GM21619 (cell line): ENCODE measurements around the gene APOB.

Experiments
- ATAC-seq: cut with Tn5 transposase; IDR thresholded peaks from one replicate; pipeline ENCODE4 v1.9.1; 2021; ENCODE audit not compliant: unreplicated experiment

The APOB gene, protein sequence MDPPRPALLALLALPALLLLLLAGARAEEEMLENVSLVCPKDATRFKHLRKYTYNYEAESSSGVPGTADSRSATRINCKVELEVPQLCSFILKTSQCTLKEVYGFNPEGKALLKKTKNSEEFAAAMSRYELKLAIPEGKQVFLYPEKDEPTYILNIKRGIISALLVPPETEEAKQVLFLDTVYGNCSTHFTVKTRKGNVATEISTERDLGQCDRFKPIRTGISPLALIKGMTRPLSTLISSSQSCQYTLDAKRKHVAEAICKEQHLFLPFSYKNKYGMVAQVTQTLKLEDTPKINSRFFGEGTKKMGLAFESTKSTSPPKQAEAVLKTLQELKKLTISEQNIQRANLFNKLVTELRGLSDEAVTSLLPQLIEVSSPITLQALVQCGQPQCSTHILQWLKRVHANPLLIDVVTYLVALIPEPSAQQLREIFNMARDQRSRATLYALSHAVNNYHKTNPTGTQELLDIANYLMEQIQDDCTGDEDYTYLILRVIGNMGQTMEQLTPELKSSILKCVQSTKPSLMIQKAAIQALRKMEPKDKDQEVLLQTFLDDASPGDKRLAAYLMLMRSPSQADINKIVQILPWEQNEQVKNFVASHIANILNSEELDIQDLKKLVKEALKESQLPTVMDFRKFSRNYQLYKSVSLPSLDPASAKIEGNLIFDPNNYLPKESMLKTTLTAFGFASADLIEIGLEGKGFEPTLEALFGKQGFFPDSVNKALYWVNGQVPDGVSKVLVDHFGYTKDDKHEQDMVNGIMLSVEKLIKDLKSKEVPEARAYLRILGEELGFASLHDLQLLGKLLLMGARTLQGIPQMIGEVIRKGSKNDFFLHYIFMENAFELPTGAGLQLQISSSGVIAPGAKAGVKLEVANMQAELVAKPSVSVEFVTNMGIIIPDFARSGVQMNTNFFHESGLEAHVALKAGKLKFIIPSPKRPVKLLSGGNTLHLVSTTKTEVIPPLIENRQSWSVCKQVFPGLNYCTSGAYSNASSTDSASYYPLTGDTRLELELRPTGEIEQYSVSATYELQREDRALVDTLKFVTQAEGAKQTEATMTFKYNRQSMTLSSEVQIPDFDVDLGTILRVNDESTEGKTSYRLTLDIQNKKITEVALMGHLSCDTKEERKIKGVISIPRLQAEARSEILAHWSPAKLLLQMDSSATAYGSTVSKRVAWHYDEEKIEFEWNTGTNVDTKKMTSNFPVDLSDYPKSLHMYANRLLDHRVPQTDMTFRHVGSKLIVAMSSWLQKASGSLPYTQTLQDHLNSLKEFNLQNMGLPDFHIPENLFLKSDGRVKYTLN (N-terminal part only)

DNA sequence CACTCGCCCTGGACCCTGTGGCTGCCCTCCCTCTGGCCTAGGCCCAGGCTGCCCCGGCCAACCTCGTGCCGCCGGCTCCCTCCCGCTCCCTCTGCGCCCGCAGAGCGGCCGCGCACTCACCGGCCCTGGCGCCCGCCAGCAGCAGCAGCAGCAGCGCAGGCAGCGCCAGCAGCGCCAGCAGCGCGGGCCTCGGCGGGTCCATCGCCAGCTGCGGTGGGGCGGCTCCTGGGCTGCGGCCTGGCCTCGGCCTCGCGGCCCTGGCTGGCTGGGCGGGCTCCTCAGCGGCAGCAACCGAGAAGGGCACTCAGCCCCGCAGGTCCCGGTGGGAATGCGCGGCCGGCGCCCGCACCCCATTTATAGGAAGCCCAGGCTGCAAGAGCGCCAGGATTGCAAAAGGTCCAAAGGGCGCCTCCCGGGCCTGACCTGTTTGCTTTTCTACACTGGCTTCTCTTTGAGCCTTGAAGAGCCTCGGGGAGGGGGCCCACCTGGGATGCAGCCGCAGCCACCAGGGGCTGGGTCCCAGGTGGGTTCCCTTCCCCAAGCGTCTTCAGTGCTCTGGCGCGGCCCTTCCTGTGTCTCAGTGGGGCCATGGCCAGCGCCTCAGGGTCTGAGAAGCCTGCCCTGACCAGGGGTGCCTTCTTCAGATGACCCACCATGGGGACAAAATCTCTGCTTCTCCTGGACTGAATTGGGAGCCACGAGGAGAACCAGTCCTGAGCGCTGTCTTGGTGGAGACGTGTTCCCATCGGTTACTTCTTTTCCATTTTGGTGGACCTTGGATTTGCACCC, at the start of gene APOB:
APOB (minus strand) TSS at position 330 of the 789 bp plus-strand sequence; CDS start at position 202, 128 bp downstream.
- no peak for ATAC-seq

GRCh38 chr2:21092308-21092869, 48.5 kb upstream of the APOB start:
- ATAC-seq: no peak

DNA sequence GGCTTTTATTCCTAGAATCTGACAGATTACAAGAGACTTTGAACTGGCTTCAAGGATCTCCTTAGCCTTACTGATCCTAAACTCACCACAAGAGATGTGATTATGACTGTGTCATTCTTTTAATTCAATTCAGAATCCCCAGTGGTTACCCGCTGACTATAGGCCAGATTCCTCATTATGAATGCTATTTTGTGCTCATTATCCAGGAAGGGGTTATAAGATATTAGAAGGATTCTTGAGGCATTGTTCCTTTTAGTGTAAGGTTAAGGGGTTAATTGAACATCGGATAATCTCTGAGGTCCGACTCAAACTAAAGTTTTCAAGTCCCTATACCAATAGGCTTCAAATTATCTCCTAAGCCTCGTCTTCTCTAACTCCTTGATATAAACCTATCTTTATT, 40.5 kb upstream of the APOB start:
- no peak for ATAC-seq

DNA sequence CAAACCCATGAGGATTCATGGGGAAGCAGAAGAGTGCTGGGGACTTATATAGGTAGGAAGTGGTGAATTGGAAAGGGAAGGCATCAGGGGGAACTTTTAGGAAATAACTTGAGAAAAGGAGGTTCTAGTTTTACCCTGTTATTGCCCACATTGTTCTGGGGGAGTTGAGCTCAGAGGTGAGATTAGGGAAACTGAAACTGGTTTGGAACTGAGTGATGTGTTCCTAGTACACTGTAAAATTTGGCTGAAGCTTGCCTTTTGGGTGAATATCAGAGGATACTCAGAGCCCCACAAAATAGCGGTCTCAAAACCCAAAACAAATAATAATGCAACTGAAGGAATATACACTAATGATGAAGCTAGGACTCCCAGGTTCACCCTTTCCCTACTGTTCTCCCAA, 39.6 kb upstream of the APOB start:
- ATAC-seq: no peak

DNA sequence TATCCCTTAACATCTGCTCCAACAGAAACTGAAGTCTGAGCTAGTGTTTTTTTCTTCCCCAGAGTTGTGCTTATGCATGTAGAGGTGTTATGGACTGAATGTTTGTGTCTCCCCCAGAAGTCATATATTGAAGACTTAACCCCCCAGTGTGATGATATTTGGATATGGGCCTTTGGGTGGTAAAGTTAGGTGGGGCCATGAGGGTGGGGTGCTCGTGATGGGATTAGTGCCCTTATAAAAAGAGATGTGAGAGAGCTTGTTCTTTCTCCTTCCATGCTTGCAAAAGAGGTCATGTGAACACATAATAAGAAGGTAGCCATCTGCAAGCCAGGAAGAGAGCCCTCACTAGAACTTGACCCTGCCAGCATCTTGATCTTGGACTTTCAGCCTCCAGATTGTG, 34.4 kb upstream of the APOB start:
- no peak for ATAC-seq

DNA sequence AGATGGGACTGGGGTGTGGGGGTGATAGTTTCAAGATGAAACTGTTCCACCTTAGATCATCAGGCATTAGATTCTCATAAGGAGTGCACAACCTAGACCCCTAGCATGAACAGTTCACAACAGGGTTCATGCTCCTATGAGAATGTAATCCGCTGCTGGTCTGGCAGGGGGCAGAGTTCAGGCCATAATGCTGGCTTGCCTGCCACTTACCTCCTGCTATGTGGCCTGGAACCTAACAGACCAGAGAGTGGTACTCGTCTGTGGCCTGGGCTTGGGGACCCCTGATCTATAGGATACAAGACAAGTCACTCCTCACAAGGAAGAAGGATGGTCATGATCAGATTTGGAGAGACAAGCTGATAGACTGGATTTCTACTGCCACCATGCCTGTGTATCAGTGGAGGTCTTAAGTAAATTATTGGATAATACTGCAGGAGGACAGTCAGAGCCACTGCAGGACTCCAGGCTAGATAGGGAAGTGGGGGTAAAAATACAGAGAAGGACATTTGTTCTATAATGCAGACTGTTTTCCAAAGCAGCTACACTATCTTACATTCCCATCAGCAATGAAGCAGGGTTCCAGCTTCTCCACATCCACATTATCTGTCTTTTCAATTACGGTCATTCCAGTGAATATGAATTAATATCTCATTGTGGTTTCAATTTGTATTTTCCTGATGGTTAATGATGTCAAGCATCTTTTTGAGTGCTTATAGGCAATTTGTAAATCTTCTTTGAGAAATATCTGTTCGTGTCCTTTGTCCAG, 28.8 kb upstream of the APOB start:
- no peak for ATAC-seq

GRCh38 chr2:21070341-21071257, 26.7 kb upstream of the APOB start:
- ATAC-seq: no peak

DNA sequence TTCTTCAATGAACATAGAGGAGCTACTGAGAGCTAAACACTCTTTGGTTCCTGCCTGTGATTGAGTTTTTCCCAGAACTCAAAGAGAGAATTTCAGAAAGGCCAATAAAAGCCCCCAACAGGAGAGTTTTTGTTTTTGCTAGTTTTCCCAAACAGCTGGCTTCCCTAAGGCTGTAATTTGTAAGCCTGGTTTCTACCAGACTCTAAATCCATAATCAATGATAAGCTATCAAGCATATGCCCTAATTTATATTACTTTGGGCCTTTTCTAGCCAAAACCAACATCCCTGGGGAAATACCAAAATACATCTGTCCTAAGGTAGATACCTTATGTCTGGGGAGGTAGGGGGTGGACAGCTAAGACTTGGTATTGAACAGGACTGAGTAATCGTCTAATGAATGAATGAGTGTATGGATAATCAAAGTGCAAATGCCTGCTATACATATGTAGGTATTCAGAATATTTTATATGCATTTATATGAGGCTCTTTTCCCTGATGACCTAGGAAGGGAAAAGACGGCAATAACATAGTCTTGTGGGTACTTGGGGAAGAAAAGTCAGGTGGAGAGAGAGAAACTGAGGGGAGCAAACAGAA, 26.0 kb upstream of the APOB start:
- no peak for ATAC-seq

GRCh38 chr2:21067859-21068537, 24.1 kb upstream of the APOB start:
- no peak for ATAC-seq

GRCh38 chr2:21067125-21067524, 23.3 kb upstream of the APOB start:
- no peak for ATAC-seq

DNA sequence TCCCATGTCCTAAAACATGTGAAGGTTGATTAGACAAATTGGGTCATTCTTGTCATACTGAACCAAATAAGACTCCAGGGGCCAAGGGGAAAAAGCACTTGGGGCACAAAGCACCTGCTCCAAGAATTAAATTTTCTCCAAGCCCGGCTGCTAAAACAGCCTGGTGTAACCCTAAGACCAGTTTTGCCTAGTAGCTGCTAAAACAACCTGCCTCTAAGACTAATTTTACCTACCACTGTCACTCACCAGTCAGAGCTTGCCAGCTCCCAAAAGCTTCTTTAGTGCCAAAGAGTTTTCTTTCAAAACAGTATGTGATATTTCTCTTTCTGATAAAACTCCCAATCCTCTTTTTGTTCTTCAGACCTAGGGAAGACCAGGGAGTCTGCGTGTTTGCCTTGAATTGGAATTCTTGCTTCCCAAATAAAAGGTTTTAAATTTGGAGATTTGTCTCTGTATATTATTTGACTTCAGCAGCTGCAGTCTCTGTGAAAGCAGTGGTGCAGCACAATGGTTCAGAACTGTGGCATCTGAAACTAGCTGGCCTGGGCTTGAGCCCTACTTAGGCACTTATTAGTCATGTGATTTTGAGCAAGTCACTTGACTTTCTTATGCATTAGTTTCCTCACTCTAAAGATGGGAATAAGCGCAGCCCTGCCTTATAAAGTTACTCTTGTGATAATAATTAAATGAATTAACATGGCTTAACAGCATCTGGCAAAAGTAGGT, 16.2 kb upstream of the APOB start:
- no peak for ATAC-seq

DNA sequence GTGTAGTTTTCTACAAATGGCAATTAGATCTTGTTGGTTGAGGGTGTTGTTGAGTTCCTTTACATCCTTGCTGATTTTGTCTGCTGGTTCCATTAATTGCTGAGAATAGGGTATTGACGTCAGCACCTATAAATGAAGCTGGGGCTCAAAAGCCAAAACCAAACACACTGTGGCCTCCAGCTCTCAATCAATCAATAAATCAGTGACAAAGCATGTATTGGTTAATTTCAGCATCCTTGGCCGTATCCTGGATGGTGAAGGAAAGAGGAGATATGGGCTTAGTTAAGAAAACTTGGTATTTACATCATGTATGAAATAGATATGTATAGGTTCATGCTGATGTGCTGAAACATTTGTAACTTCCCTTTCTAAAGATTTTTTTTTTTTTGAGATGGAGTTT, 13.2 kb upstream of the APOB start:
- ATAC-seq: no peak

- ATAC-seq: no peak
Observed at GRCh38 chr2:21055879-21056790, 12.3 kb upstream of the APOB start.

DNA sequence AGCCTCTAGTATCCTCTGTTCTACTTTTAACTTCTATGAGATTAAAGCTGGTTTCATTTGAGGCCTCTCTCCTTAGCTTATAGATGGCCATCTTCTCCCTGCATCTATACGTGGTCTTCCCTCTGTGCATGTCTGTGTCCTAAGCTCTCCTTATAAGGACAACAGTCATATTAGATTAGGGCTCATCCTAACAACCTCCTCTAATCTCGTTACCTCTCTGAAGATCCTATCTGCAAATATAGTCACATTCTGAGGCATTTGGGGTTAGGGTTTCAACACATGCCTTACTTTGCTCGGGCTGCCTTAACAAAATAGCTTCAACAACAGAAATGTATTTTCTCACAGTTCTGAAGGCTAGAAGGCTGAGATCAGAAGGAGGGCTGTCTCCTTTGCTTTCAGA, 11.6 kb upstream of the APOB start:
- no peak for ATAC-seq

DNA sequence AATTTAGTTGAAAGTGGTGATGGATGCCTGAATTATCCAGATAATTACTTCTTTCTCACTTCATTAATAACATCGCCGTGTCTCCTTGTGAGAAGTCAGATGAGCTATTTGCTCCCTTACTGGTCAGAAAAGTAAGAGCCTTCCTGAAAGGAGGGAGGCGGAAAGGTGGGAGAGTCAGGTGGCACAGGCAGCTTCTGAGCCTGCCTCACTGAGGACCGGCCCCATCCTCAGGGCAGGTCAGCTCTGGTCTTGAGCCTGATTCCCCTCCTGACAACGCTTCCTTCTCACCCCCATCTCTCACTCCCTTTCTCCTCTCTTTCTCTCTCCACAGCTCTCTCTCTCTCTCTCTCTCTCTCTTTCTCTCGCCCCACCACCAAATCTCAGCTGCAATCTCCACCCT, 10.1 kb upstream of the APOB start:
- ATAC-seq: no peak

- ATAC-seq: no peak
Observed at GRCh38 chr2:21052044-21052443, 8.2 kb upstream of the APOB start.
